Activated CD4-positive, alpha-beta T cell treated with anti-CD3 and anti-CD28 coated beads, Interleukin-2, Interleukin-6, amounts not matched to agents 100 ng/mL and 50 ng/mL, durations not matched to agents 16 hours and 8 hours (primary cell): Measurements from ENCODE around the gene PIK3R1.
"Not testable (repeated sequence)": the region's sequence is repeated elsewhere in the genome, so short reads cannot be mapped to it uniquely, and the experiment has no call there.

ENCODE experiments used
- DNase-seq: peaks from one replicate; pipeline ENCODE4 v3.0.0-alpha.2; 2020

The PIK3R1 gene

GRCh38 chr5:68229416-68229815, 13.9 kb downstream of the PIK3R1 start:
- DNase-seq, result no peak

GRCh38 chr5:68230285-68230684, 14.7 kb downstream of the PIK3R1 start:
- DNase-seq, result no peak

DNA sequence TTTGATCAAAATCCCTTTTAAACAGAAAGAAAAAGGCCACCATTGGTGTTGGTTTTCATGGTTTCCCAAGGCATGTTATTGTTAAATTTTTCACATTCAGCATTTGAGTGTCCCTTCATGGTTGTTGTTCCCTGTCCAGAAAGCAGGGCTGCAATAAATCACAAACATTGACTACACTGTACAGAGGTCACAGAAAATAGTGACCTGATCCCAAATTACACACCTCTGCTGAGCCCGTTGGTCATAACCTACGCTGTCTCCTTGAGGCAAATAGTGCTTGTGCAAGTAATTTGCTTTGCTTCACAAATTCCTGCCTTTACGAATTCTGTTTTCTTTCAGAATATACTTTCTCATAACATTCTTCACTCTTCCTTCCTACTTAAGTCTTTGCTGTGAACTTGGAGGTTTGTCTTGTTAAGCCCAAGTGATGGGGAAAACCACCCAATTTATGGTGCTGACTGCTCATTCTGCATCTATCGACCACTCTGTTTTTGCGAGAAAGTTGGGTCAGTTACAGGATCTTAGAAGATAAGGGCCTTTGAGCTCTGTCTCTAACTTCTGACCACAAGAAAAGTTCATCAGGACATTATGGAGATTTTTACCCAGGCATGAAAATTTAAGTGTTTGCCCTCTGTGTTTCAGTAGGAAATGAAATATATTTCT, 16.0 kb downstream of the PIK3R1 start:
- no peak for DNase-seq

GRCh38 chr5:68232277-68232676, 16.7 kb downstream of the PIK3R1 start:
- DNase-seq, result no peak

GRCh38 chr5:68233075-68233474, 17.5 kb downstream of the PIK3R1 start:
- no peak for DNase-seq

- DNase-seq, result not testable (repeated sequence)
These were observed 19.7 kb downstream of the PIK3R1 start for GRCh38 chr5:68235229-68235628.

DNA sequence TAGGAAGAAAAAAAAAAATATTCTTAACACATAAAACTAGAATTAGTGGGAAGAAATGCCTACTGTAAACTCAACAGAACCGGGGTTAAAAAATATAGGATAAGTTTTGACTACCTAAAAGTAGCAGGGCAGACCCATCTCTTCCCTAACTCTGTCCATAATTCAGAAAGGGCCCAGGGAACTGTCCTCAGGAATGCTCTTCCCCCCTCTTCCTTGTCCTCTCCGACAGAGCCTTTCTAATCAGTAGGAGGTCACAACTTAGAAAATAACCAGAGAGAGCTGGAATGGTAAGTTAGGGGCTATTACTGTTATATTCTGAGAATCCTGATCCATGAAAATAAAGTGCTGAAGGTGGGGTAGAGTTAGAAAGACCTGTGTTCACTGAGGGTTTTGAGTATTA, 22.2 kb downstream of the PIK3R1 start:
- no peak for DNase-seq

DNA sequence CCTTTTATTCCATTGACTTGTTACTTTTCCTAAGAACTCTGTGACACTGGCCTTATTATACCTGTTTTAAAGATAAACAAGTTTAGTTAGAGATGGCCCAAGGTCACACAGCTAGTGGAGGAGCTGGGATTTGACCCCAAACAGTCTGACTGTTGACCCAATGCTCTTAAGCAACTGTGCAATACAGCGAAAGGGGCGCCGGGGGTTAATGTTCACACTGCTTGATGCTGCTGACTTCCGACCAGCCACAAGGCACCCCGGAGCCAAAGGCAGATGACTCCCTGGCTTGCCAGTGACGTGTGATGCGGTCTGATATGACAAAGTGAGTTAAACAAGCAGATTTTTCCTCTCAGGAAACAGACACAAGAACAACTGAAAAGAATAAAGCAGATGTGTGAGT, 23.9 kb downstream of the PIK3R1 start:
- peak; percentile 86 for DNase-seq

DNA sequence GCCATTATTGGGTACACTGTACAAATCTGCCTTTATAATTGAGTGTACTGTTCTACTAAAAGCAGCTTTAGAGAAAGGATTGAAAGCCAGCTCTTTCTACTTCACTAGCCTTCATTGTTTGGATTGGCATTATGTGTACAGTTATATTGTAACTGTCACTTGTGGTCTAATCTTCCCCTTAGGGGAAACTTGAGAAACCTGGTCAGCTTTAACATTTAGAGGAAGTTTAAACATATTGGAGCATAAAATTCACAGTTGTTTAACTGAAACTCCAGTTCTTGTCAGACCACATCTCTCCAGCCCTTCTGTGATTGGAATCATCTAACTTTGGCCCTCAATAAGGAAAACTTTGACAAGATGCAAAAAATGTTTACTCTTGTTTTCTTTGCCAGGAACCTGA, 24.6 kb downstream of the PIK3R1 start:
- peak; percentile 34 for DNase-seq

DNA sequence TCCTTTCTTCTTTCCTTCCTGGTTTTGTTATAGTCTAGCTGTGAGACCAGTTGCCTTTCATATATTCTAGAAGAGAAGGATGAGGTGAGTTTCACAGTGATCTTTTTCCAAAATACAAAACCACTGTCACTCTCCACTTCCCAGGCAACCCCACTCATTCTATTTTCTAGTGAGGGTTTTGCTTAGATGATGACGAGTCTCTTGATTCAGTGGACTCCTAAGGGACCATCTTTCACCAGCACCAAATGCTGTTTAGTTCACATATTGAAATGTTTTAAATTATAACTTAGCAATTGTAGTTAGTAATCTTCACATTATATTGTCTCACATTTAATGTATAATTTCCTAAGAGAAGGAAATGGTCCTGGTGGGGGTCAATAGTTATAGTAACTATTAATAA, 25.2 kb downstream of the PIK3R1 start:
- DNase-seq, result no peak

- DNase-seq, result no peak
These were observed 27.2 kb downstream of the PIK3R1 start for GRCh38 chr5:68242743-68243142.

DNA sequence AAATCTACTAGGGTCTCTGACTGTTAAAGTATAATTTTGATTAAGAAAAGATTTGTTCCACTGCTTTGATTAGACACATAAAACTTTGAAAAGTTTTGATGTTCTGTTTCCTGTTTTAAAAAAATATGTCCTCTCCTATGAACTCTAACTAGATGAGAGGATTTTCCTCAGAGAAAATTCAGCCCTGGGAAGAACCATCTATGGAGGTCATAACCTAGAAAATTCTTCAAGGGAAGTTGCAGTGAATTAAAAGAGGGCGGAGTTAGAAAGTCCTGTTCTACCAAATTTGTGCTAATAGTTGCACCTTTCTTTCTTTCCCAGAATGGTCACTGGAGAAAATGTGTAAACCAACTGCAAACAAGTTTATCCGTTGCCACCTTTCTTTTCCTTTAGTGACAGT, 27.7 kb downstream of the PIK3R1 start:
- no peak for DNase-seq

GRCh38 chr5:68243681-68244080, 28.1 kb downstream of the PIK3R1 start:
- DNase-seq, result no peak

DNA sequence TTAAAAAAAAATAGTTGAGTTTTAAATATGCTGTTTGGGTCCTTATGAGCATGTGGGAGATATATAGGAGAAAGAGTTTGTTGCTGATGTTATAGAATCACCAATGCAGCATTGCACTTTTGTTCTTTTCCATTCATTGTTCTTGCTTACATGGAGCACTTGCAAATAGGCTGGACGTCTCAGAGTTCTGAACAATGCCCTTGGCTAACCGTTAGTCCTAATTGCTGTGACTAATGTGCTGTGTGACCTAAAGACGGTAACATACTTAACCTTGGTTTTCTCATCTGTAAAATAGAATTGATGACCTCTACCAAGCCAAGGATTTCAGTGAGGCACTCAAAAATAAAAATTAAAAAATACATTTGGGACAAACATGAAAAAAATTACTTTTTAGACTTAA, 29.8 kb downstream of the PIK3R1 start:
- no peak for DNase-seq

GRCh38 chr5:68246802-68247201, 31.2 kb downstream of the PIK3R1 start:
- no peak for DNase-seq

GRCh38 chr5:68247627-68248026, 32.1 kb downstream of the PIK3R1 start:
- DNase-seq, result no peak

DNA sequence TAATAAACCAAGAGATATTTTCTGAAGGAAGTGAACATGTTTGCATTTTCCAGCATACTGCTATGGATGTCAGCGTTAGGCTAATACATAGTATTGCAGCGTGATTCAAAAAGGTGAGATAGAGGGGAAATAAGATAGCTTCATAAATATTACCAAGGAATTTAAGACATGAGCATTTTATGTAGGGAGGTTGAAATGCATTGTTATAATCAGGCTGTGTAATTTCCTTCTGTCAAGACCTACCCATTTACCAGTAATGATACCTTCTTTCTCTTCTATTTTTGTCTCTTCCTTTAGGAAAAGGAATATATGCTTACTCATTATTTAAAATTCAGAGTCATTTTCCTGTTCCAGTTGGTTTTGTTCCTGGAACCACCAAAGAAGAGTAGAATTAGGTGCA, 33.3 kb downstream of the PIK3R1 start:
- no peak for DNase-seq

GRCh38 chr5:68249520-68249919, 34.0 kb downstream of the PIK3R1 start:
- no peak for DNase-seq

DNA sequence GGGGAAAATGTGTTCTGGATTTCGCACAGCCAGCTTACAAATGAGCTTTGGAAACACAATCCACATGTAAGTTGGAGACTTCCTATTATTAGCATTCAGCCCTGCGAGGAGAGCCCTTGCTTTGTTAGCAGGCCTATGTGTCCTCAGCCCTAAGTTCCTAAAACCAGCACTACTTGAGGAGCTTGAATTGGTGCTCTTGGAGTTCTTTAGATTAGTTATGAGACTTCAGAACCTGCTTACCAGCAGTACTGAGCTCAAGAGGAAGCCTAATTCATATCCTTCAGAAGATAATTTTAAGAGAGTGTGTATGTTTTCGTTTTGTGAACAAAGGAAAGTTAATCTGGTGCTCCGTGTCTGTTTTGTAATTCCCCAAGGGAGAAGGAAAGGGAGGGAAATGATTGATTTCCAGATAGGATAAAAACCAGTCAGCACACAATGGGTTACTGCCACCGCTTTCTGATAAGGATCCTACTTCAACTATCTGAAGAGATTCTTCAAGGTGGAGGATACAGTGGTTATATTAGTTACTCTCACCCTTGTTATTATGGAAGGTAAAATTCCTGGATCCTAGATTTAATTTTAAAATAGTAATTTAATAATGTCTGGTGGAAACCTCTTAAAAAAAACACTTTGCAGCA, 35.2 kb downstream of the PIK3R1 start:
- DNase-seq, result no peak

DNA sequence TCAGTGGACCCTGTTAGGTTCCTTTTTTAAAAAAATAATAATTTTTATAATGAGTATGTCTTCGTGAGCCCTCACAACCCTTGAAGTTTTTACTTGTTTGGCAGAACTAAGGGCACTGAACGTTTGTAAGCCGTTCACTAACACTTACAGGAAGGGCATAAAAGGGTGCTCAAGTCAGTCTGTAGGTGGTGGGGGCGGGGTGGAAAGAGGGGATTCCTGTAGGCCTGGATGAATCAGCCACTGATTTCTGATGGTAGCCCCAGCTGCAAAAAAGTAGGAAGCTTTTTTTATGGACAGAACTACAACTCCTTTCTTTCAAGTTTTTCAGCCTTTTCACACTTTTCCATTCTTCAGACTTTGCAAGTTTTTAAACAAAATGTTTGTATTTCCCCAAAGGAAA, 35.8 kb downstream of the PIK3R1 start:
- DNase-seq, result peak; percentile 35

DNA sequence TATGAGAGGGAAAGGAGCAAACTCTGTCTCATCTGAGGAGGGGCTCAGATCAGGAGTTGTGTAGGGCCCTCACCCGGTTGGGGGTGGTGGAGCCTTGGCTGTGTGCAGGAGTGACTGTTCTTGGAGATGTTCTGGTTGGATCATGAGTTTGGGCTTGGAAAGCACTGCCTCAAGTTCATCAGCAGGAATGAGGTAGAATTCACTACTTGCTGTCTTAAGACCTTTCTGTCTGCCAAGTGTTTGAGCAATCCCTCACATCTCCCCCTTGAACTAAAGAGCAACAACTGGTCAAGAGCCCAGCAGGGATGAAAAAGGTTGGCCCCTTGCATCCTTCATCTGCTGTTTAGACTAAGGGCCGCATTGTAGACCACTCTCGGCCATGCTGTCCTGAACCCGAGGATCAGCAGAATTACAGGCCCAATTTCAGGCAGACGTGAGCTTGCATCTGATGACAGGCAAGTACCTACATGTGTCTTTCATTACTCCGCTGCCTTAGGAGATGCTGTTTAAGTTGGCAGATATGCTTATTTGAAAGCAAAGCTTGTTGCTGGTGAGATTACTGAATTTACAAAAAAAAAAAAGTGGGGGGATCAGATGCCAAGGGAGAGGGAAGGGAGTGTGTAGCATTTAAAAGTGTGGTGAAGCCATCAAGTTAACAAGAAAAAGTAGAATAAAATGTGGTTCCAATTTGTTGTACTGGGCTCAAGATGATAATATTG, 36.4 kb downstream of the PIK3R1 start:
- no peak for DNase-seq

GRCh38 chr5:68252673-68253623, 37.4 kb downstream of the PIK3R1 start:
- peak; percentile 57 for DNase-seq
